Stimulated activated CD4-positive, alpha-beta T cell treated with anti-CD3 and anti-CD28 coated beads, Interleukin-12 subunit alpha, Interleukin-12 subunit beta, amount 100 ng/mL, for 4 hours (primary cell): ENCODE data around the gene NCAPH2.

Experiments used
- DNase-seq: peaks from one replicate; pipeline ENCODE4 v3.0.0-alpha.2; 2020

The NCAPH2 gene

GRCh38 chr22:50550395-50550794, 42.4 kb downstream of the NCAPH2 start:
- no peak for DNase-seq

GRCh38 chr22:50551160-50551752, 43.2 kb downstream of the NCAPH2 start:
- DNase-seq: no peak

GRCh38 chr22:50553310-50553709, 45.3 kb downstream of the NCAPH2 start:
- no peak for DNase-seq

GRCh38 chr22:50556703-50557102, 48.7 kb downstream of the NCAPH2 start:
- DNase-seq: no peak

- DNase-seq: no peak
Observed at GRCh38 chr22:50560034-50560433, 52.0 kb downstream of the NCAPH2 start.

- DNase-seq: no peak
Observed at GRCh38 chr22:50561401-50562358, 53.7 kb downstream of the NCAPH2 start.

GRCh38 chr22:50562523-50563412, 54.7 kb downstream of the NCAPH2 start, which contains the start of gene SYCE3:
TSS of gene SYCE3 (minus strand) at chr22:50562919. CDS start at chr22:50556405, 6,514 bp downstream.
- peak; percentile 98 for DNase-seq

- DNase-seq: no peak
Observed at GRCh38 chr22:50563413-50564160, 55.6 kb downstream of the NCAPH2 start.

GRCh38 chr22:50564289-50564688, 56.3 kb downstream of the NCAPH2 start:
- DNase-seq: no peak

GRCh38 chr22:50567721-50568252, 59.8 kb downstream of the NCAPH2 start:
- DNase-seq: no peak

- DNase-seq: no peak
Observed at GRCh38 chr22:50568626-50569025, 60.6 kb downstream of the NCAPH2 start.

- no peak for DNase-seq
Observed at GRCh38 chr22:50569041-50569459, 61.0 kb downstream of the NCAPH2 start.

- DNase-seq: no peak
Observed at GRCh38 chr22:50569896-50570535, 62.0 kb downstream of the NCAPH2 start.

GRCh38 chr22:50570861-50571260, 62.8 kb downstream of the NCAPH2 start:
- DNase-seq: no peak

GRCh38 chr22:50571264-50572175, 63.5 kb downstream of the NCAPH2 start:
- no peak for DNase-seq

GRCh38 chr22:50572965-50573364, 64.9 kb downstream of the NCAPH2 start:
- no peak for DNase-seq

- DNase-seq: no peak
Observed at GRCh38 chr22:50573491-50574382, 65.7 kb downstream of the NCAPH2 start.

- DNase-seq: no peak
Observed at GRCh38 chr22:50574383-50574755, 66.3 kb downstream of the NCAPH2 start.
